Right atrium auricular region (tissue), 2 donors: ENCODE results near the gene METRN. TPM values are rescaled to one million over a fixed set of nuclear protein-coding genes. Genes with fewer than 3 reads are reported as not detected.

Source experiments
- DNase-seq: peaks from one replicate; pipeline ENCODE4 v3.0.0-alpha.2; 2019; ENCODE audit warnings: low spot score
- H3K27ac ChIP-seq, 2 donors: fragments of 200-600 bp; sonication (generic); 1 replicate in 1 of 2; 2 replicates in 1 of 2; pipeline ENCODE4 v1.5.1; 2016 to 2019
- H3K27me3 ChIP-seq, 2 donors: fragments of 200-600 bp; sonication (generic); one replicate each; pipeline versions ENCODE4 v1.5.1 to v1.6.0; 2017 to 2019
- H3K36me3 ChIP-seq: fragments of 200-600 bp; sonication (generic); one replicate; pipeline ENCODE4 v1.5.1; 2016
- H3K4me1 ChIP-seq, 2 donors: fragments of 200-600 bp; sonication (generic); one replicate each; pipeline versions ENCODE4 v1.5.1 to v1.6.0; 2017 to 2019
- H3K4me3 ChIP-seq, 2 donors: fragments of 200-600 bp; sonication (generic); 1 replicate in 1 of 2; 2 replicates in 1 of 2; pipeline ENCODE4 v1.5.1; 2017 to 2019; ENCODE audit warnings: mild to moderate bottlenecking in 1 of 2, moderate library complexity in 1 of 2
- H3K9me3 ChIP-seq, 2 donors: fragments of 200-600 bp; sonication (generic); one replicate each; pipeline ENCODE4 v1.5.1; 2019
- CTCF ChIP-seq, 2 donors: fragments of 200-600 bp; sonication (generic); IDR thresholded peaks; one replicate each; pipeline ENCODE4 v1.5.1; 2019; ENCODE audit warnings: antibody characterized with exemption in 2 of 2
- total RNA-seq, 2 donors: library from RNA; depleted of rRNA; stranded (reverse); fragments of >200 nt; gene quantifications; one replicate each; pipeline ENCODE4 v1.1.0, GENCODE V29; 2016

METRN gene
- total RNA-seq, 2 donors from 2014 or later, result 58.9 to 61.3 TPM

- no peaks in the 10 kb centered on the region for H3K9me3 ChIP-seq
- no peak overlapping the region for H3K27ac ChIP-seq
- peaks cover 0 to 58% of the 10 kb centered on the region in 2 donors for H3K4me1 ChIP-seq
- no peaks in the 10 kb centered on the region for H3K27me3 ChIP-seq
- no peak overlapping the region for H3K4me3 ChIP-seq
- DNase-seq, result no peak
- H3K36me3 ChIP-seq, result no peaks in the 10 kb centered on the region
- no peak for TF ChIP-seq CTCF (IDR thresholded peaks at IDR 0.05)
Observed at GRCh38 chr16:718389-718788, 3.5 kb downstream of the METRN start.

GRCh38 chr16:718922-719321, 4.0 kb downstream of the METRN start:
- Histone ChIP-seq H3K36me3 (no peaks in the 10 kb centered on the region), H3K27me3 (no peaks in the 10 kb centered on the region), H3K9me3 (no peaks in the 10 kb centered on the region), H3K4me1 (peaks cover 0 to 58% of the 10 kb centered on the region in 2 donors), H3K27ac (no peak overlapping the region), H3K4me3 (no peak overlapping the region)
- no peak for TF ChIP-seq CTCF (IDR thresholded peaks at IDR 0.05)
- DNase-seq, result no peak

GRCh38 chr16:719815-720446, 5.0 kb downstream of the METRN start:
- no peaks in the 10 kb centered on the region for H3K9me3 ChIP-seq
- no peak for TF ChIP-seq CTCF (IDR thresholded peaks at IDR 0.05)
- peak overlapping the region; percentile 91 to 92 for H3K27ac ChIP-seq
- no peaks in the 10 kb centered on the region for H3K27me3 ChIP-seq
- DNase-seq, result no peak
- peaks cover 0 to 49% of the 10 kb centered on the region in 2 donors for H3K4me1 ChIP-seq
- no peaks in the 10 kb centered on the region for H3K36me3 ChIP-seq
- peak overlapping the region; percentile 65 to 83 for H3K4me3 ChIP-seq

- peak in 1 of 2 donors; percentile 27 for TF ChIP-seq CTCF (IDR thresholded peaks at IDR 0.05)
- H3K27me3 ChIP-seq, result no peaks in the 10 kb centered on the region
- no peaks in the 10 kb centered on the region for H3K9me3 ChIP-seq
- H3K27ac ChIP-seq, result peak overlapping the region; percentile 91 to 92
- H3K4me3 ChIP-seq, result peak overlapping the region; percentile 65 to 83
- H3K36me3 ChIP-seq, result no peaks in the 10 kb centered on the region
- peaks cover 0 to 49% of the 10 kb centered on the region in 2 donors for H3K4me1 ChIP-seq
- DNase-seq, result no peak
Observed at GRCh38 chr16:720447-720989, 5.6 kb downstream of the METRN start.

GRCh38 chr16:720990-721764, 6.3 kb downstream of the METRN start, which contains the start of gene ANTKMT:
Gene ANTKMT (plus strand): TSS chr16:721146. CDS start chr16:721275, 129 bp downstream.
- no peak for DNase-seq

More at GRCh38 chr16:720990-721764, 6.3 kb downstream of the METRN start, which contains the start of gene ANTKMT:
- Histone ChIP-seq H3K4me1 (peaks cover 0 to 44% of the 10 kb centered on the region in 2 donors), H3K27me3 (no peaks in the 10 kb centered on the region), H3K4me3 (peak within 1 kb of the TSS; percentile 65 to 83), H3K36me3 (no peaks in the 10 kb centered on the region), H3K9me3 (no peaks in the 10 kb centered on the region), H3K27ac (peak within 1 kb of the TSS; percentile 91 to 92)
- TF ChIP-seq CTCF (IDR thresholded peaks at IDR 0.05), result peak in 1 of 2 donors; percentile 19
